DMS79 treated with DMSO at 0.1 percent for 48 hours (cell line): ENCODE data around the gene RHOG.
"Not testable (repeated sequence)": the region's sequence is repeated elsewhere in the genome, so short reads cannot be mapped to it uniquely, and the experiment has no call there.

Experiments
- DNase-seq: peaks from one replicate; lab custom pipeline; 2025; lab: John Stamatoyannopoulos, UW

Gene RHOG

DNA sequence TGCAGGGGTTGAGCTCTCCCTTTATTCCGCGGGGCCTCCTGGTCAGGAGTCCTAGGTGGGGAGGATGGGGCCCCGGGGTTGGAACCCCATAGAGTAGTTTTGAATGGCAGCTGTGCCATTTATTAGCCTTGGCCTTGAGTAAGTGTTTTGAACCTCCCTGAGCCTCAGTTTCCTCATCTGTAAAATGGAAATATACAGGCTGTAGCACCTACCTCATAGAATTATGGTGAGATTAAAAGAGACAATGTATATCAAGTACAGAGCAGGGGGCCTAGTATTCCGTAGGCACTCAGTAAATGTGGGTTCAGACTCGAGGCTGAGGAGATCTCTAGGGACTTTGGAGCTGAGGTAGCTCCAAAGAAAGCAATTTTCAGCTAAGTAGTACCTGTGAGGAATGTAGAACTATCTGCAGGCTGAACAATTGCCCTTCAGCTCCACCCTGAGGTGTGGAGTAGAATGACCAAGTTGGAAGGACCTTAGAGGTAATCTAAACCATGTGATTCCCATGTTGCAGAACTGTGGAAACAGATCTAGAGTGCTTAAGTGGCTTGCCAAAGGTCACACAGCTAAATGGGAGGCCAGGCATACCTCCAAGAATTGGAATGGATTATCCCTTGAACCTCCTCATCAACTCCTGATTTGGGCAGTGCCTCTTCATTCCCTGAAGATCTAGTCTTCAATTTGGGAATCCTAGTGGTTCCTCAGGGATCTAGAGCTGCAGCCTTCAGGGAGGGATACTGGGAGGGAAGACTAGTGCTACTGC lies 31.7 kb downstream of the RHOG start:
- DNase-seq, result peak; percentile 37

DNA sequence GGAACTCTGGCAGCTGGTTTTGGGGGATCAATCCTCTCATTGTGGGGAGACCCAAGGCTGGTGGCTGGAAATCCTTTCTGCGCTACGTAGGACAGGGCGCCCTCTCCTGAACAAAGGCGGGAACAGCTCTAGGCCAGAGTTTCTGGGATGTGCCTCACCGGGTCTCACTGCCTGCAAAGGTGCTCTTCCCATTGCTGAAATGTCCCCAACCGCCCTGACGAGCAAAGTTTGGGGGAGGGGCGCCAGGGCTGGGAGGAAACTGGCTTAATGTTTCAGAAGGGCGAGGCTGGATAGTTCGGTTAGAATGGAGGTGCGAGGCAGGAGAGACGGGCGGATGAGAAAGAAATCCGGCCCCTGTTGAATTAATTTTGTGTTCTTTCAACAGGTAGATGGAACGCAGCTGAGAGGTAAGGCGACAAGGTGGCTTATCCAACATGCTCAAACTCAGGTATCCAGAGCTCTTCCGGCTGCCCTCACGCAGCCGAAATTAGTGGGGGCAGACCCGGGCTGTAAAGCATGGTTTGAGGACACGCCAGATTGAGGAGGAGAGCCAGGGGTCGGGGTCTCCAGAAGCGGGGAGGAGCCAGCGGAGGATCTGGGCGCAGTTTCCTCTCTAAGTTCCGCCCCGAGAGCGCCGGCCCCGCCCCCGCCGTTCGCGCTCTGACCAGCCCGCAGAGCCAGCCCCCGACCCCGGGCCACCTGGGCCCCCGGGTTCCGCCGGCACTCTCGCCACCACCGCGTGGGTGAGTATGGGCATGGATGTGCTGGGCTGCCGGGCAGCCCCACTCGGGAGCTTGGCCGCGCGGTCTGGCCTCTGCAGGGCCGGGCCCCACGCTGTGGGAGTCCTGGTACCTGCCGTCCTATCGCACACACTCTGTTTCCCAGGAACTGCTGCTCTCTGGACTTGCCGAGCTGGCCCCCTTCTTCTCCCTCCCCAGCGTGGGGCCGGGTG lies 32.6 kb downstream of the RHOG start, which contains the start of gene PGAP2:
TSS of gene PGAP2 (plus strand) at position 652 of the 952 bp plus-strand sequence. CDS start 2,700 bp downstream, outside the sequence.
- DNase-seq, result peak; percentile 65

DNA sequence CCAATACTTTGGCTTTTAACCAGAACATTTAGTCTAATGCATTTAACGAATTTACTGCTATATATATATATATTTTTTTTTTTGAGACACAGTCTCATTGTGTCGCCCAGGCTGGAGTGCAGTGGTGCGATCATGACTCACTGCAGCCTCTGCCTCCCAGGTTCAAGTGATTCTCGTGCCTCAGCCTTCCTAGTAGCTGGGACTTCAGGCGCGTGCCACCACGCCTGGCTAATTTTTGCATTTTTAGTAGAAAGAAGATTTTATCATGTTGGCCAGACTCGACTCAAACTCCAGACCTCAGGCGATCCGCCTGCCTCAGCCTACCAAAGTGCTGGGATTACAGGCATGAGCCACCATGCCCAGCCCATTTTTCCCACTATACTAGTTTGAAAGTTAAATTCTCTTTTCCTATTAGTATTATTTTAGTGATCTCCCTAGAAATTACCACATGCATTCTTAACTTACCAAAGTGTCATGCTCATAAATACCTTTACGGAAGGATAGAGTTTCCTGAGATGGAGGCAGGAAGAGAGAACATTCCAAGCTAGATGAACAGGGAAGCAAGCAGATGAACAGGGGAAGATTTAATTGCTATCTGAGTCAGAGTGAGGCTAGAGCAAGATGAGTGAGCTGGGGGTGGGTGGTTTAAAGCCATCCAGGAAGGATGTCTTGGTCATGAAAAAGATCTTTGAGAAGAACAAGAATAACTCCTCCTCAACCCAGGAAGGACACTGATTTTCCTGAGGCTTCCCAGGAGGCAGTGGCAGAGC lies 36.8 kb downstream of the RHOG start:
- no peak for DNase-seq

DNA sequence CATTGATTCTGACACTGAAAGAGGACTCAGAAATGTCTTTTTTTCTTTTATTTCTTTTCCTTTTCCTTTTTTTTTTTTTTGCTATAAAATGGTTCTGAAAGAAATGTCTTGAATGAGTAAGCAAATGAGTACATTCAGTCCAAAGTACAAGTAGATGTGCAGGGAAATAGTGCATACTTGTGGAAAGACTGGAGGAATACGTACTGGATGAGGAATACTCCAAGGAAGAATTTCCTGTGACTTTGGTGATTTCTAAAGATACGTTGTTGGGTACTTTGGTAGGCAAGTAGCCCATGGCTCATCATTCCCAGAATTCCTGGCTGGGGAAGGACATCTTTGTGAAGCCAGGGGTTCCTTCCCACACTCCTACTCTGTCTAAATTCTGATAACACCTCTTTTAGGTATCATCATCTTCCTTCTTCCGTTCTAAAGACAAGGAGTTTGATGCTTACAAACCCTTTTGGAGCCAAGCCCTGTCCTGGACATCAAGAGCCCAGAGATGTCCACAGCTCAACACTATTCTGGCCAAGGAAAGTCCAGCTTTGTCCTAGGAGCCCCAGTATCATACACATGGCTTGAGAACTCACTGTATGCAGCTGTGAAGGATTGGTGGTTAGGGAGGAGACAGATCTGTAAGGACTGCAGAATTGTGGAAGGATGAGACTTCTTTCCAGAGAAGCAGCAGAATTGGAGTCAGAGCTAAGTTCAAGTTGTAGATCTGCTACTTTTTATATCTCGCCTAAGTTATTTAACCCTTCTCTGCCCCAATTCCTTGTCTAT lies 38.6 kb downstream of the RHOG start:
- no peak for DNase-seq

DNA sequence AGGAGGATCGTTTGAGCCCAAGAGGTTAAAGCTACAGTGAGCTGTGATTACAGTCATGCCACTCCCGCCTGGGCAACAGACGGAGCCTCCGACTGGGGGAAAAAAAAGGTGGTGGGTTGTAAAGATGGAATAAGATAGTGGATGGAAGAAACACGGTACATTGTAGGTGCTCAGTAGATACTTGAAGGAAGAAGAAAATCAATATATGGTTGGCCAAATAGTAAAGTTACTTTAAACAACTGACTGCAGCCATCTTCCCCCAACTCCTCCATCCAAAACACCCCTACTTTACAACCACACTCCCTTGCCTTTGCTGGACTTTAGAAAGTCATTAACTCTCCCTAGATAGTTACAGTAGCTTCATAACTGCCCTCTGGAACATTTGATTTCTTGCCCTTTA lies 40.9 kb downstream of the RHOG start:
- no peak for DNase-seq

DNA sequence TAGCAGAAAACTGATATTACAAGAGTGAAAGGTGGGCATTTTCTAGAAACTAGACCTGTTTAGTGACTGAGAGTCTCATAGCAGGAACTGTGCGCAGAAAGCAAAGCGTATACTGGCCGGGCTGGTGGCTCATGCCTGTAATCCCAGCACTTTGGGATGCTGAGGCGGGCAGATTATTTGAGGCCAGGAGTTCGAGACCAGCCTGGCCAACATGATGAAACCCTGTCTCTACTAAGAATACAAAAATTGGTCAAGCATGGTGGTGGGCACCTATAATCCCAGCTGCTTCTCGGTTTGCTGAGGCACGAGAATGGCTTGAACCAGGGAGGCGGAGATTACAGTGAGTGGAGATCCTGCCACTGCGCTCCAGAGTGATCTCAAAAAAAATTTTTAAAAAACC lies 41.6 kb downstream of the RHOG start:
- DNase-seq, result no peak

DNA sequence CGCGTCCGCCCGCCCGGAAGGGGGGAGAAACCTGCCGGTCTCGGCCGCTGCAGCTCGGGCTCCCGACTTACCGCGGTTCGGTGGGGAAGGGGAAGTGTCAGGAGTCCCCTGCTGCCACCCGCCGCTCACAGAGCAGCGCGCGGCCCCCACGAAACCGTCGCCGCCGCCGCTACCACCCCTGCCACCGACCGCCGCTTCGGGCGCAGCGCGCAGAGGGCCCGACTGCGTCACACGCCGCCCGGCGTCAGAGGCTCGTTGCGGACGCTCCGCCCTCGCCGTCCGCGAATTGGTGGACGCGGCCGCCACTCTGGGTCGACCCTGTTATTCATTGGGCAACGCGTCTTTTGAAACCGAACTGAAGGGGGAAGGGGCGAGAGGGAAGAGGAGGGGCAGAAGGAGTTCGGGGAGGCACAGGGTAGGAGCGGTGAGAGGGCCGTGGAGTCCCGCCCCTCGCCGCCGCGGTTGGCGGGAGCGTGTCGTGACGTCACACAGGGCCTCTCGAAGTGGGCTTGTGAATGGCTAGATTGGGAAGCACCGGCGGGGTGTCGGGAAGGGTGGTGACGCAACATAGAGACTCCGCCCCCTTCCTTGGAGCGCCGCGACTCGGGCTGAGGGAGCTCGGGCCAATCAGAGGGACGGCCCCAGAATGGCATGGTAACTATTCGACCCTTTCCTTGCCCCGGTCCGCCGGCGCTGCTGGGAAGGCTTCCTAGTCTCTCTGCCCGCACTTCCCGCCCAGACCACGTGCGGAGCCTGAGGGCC lies 43.2 kb downstream of the RHOG start, which contains the start of gene NUP98:
TSS of gene NUP98 (minus strand) at position 226 of the 762 bp plus-strand sequence. CDS start 15,437 bp downstream, outside the sequence.
- DNase-seq, result peak; percentile 99

DNA sequence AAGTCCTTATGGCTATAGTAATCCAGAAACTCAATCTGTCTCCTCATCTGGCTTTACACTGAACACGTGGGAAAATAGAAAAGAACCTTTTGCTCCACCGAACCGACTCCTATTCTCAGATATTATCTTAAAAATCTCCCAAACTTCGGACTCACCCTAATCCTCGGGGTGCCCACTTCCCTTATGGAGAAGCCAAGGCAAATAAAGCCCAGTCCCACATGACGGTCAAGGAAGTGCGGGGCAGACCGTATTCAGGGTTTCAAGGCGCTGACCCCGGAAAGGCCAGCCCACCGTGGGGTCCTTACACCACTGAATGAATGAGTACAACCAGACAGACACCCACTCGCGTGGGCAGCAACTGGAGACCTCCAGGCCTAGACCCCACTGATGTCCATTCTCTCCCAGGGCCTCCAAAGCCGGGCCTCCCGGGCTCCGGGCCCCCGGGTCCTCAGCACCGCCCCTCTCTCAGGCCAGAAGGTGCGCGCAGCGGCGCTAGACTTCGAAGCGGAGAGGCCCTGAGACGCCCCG lies 43.9 kb downstream of the RHOG start:
- DNase-seq, result no peak

DNA sequence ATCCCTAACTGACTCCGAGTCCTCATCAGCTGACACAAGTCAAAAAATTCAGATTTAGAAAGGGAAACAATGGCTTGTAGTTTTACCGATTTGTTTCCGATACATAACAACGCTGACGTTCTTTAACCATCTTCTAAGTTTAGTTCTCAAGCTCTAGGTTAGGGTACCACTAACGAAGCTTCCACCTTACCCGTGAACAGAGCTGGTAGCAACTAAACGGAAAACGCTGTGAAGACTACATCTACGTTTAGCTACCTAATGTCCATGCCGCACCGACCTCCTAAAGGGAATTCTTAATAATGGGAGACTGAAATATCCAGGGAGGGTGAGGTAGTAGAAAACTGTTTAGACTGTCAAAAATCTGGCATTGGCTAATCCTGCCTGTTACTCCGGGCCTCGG lies 44.4 kb downstream of the RHOG start:
- no peak for DNase-seq

DNA sequence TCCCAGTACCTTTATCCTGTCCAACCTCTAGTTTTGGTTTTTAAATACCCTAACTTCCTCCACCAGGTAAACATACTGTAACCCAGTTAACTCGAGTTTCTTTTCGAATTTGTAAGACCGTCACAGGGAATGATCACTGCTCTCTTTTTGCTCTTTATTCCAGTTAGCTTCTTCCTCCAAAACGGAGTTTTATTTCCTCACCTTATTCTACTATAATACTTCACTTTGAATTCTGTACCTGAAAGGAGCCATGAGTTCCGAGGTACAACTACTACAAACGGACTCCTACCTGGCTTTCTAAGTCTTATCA lies 44.8 kb downstream of the RHOG start:
- DNase-seq, result no peak

DNA sequence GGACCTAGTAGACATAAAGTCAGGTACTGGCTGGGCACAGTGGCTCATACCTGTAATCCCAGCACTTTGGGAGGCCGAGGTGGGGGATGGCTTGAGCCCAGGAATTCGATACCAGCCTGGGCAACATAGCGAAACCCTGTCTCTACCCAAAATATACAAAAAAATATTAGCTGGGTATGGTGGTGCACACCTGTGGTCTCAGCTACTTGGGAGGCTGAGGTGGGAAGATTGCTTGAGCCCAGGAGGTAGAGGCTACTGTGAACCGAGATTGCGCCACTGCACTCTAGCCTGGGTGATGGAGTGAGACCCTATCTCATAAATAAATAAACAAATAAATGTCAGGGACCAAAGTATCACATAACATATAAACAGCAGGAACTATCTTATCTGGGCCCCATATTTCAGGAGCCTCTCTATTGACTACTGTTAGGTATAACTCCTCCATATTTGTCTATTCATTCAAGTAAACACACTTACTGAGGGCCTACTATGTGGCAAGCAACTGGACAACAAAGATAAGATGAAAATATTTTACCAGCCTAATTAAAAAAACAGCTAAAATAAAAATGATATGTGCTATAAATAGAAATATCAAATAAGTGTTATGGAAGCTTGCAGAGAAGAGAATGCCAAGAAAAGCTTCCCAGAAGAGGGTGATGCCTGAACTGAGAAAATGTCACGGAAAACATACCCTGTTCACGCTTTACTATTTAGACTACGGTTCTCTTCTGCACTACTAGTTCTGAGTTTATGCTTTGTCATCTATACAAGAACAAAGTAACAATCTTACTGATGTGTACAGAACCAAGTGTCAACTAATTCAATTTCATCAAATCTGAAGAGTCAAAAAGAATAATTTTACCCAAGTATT lies 45.4 kb downstream of the RHOG start:
- DNase-seq, result no peak

DNA sequence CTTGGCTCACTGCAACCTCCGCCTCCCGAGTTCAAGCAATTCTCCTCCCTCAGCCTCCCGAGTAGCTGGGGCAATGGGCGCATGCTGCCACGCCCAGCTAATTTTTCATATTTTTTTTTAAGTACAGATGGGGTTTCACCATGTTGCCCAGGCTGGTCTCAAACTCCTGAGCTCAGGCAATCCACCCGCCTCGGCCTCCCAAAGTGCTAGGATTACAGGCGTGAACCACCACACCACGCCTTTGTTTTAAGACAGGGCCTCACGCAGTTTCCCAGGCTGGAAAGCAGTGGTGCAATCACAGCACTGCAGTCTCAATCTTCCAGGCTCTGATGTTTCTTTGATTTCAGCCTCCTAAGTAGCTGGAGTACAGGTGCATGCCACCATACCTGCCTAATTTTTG lies 46.4 kb downstream of the RHOG start:
- not testable (repeated sequence) for DNase-seq

DNA sequence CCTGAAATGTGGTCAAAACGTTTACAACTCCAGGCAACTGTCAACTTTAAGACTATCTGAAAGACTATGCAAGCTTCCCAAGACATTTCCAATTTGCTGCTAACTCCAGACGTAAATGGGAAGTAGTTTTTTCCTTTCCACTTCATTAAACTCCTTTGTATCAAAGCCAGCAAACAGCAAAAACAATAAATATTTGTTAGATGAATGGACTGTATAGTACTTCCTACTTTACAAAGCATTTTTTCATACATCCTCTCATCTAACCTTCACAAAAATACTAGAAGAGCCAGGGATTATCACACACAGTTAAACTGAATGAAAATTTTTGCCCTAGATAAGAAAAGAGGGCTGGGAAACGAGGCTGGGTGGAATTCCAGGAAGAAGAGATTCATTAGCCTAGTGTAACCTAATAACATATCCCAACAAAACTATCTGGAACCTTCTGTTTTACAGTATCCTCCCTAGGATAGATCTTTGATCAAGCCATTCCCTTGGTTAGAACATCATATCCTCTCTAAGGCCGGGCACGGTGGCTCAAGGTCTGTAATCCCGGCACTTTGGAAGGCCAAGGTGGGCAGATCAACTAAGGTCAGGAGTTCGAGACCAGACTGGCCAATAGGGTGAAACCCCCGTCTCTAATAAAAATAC lies 53.9 kb downstream of the RHOG start:
- no peak for DNase-seq

DNA sequence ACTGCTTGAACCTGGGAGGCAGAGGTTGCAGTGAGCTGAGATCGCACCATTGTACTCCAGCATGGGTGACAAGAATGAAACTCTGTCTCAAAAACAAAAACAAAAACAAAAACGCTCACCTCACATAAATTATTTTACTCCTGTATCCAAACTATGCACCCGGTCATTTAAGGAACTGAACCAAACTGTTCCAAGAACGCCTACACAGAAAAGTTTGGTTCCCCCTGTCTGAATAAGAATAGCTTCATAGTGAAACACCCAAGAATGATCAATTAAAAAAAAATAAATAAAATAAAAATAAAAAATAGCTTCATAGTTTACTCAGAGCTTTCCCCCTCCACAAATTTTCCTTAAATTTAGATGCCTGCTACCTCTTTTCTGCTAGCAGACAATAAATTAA lies 57.1 kb downstream of the RHOG start:
- no peak for DNase-seq

DNA sequence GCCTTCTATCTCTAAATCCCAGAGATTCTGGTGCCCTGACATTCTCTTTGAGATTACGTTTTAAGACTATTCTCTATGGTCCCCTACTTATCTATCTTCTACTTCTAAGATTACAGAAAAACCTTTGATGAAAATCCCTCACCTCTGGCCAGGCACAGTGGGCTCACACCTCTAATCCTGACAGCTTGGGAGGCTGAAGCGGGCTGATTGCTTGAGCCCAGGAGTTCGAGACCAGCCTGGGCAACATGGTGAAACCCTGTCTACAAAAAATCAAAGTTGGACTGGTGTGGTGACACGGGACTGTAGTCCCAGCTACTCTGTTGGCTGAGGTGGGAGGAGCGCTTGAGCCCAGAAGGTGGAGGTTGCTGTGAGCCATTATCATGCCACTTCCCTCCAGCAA lies 57.8 kb downstream of the RHOG start:
- no peak for DNase-seq

DNA sequence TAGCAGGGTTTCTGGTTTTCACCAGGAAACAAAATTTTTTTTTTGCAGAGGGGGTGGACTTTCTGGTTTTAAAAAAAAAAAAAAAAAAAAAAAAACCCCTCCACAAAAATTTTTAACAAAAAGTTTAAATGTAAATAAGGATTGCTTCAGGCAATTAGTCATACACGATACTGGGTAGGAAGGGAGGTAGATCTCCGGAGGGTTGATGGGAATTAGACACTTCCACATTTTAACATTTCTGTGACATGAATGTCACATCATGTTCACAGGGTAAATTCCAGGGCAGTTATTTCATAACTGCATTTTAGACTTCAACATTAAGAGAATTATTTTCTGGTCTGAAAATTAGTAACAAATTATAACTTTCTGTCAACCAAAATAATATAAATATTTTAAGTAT lies 59.3 kb downstream of the RHOG start:
- no peak for DNase-seq
